HG02885 (cell line): ENCODE results near the gene TRMT11.
A peak's percentile ranks its signal among the peaks of the same experiment; 100 is the strongest.
"Not testable (repeated sequence)": the region's sequence is repeated elsewhere in the genome, so short reads cannot be mapped to it uniquely, and the experiment has no call there.

Experiments used
- ATAC-seq: cut with Tn5 transposase; IDR thresholded peaks from one replicate; pipeline ENCODE4 v1.9.1; 2021; ENCODE audit warnings: mild to moderate bottlenecking; ENCODE audit not compliant: unreplicated experiment, poor library complexity

TRMT11 gene

GRCh38 chr6:125986301-125987025, at the start of gene TRMT11:
Gene TRMT11 (plus strand): TSS chr6:125986540. CDS start chr6:125986551, 11 bp downstream.
- ATAC-seq, result peak; percentile 94

GRCh38 chr6:125939026-125939425, 47.3 kb upstream of the TRMT11 start:
- ATAC-seq, result no peak

- no peak for ATAC-seq
These were observed 46.5 kb upstream of the TRMT11 start for GRCh38 chr6:125939791-125940190.

- ATAC-seq, result no peak
These were observed 45.9 kb upstream of the TRMT11 start for GRCh38 chr6:125940247-125941041.

GRCh38 chr6:125942672-125943527, 43.4 kb upstream of the TRMT11 start:
- ATAC-seq, result no peak

GRCh38 chr6:125943528-125944433, 42.6 kb upstream of the TRMT11 start:
- ATAC-seq, result no peak

GRCh38 chr6:125944434-125944816, 41.9 kb upstream of the TRMT11 start:
- ATAC-seq, result no peak

- no peak for ATAC-seq
These were observed 41.4 kb upstream of the TRMT11 start for GRCh38 chr6:125944896-125945295.

GRCh38 chr6:125945378-125946141, 40.8 kb upstream of the TRMT11 start:
- ATAC-seq, result no peak

GRCh38 chr6:125947615-125948014, 38.7 kb upstream of the TRMT11 start:
- no peak for ATAC-seq

GRCh38 chr6:125948455-125948854, 37.9 kb upstream of the TRMT11 start:
- ATAC-seq, result no peak

- ATAC-seq, result no peak
These were observed 37.3 kb upstream of the TRMT11 start for GRCh38 chr6:125949069-125949468.

- ATAC-seq, result peak; percentile 41
These were observed 36.0 kb upstream of the TRMT11 start for GRCh38 chr6:125950293-125950692.

- ATAC-seq, result not testable (repeated sequence)
These were observed 35.6 kb upstream of the TRMT11 start for GRCh38 chr6:125950716-125951115.

GRCh38 chr6:125951323-125951722, 35.0 kb upstream of the TRMT11 start:
- ATAC-seq, result no peak

GRCh38 chr6:125952764-125953501, 33.4 kb upstream of the TRMT11 start:
- peak; percentile 12 for ATAC-seq

GRCh38 chr6:125953502-125953875, 32.9 kb upstream of the TRMT11 start:
- no peak for ATAC-seq

GRCh38 chr6:125954735-125955339, 31.5 kb upstream of the TRMT11 start:
- no peak for ATAC-seq
